DMS 273 treated with DMSO at 0.1 percent for 48 hours (cell line): Measurements from ENCODE around the gene AUTS2.

Source experiments
- DNase-seq: peaks from one replicate; lab custom pipeline; 2025; lab: John Stamatoyannopoulos, UW

Gene AUTS2

GRCh38 chr7:70132852-70133690, 534.8 kb downstream of the AUTS2 start:
- no peak for DNase-seq

DNA sequence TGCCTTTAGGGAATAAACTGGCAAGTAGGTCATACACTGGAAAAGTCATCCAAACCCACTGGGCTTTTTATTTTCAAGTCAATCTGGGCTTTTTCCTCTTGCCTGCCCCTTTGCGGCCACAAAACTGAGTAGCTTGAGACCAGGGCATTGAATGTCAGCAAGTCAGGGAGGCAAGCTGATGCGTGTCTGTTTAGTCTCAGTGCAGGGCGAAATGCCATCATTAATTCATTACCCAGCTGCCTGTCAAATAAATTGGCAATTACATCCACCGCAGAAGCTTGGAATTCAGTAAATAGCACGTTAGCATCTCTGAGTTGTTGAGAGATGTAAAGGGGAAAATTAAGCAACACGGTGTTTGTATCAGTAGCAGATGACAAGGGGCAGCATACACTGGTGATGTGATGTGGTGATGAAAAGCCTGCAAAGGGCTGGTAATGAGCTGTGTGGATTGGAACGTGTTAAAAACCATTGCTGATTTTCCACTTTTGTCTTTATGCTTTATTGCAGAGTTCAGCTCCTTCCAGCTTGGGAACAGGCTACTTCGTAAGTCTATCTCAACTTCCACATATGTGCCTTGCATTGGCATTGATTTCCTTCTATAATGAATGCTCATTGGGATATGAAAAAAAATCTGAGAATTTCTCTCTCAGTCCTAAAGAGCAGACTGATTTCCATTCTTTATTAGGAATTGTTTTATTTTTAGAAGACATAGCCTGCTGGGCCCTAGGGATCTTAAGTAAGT, 535.9 kb downstream of the AUTS2 start:
- peak; percentile 85 for DNase-seq

- DNase-seq, result peak; percentile 77
These were observed 537.4 kb downstream of the AUTS2 start for GRCh38 chr7:70135656-70136055.

DNA sequence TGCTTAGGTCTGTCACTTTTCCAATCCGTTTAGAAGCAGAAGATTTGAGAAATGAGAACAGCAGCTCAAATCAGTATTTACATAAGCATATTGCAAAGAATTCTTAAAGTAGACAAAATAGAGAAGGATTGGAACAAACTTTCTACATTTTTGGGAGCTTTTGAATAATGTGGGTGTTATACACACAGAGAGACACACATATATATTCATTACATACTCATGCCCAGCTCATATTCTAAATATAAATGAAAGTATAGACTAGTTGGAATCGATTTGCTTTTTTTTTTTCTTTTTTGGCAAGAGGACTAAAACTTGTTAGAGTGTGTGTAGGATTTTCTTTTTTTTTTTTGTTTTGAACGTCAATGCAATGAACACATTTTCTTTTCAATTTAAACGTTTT, 538.9 kb downstream of the AUTS2 start:
- DNase-seq, result no peak

DNA sequence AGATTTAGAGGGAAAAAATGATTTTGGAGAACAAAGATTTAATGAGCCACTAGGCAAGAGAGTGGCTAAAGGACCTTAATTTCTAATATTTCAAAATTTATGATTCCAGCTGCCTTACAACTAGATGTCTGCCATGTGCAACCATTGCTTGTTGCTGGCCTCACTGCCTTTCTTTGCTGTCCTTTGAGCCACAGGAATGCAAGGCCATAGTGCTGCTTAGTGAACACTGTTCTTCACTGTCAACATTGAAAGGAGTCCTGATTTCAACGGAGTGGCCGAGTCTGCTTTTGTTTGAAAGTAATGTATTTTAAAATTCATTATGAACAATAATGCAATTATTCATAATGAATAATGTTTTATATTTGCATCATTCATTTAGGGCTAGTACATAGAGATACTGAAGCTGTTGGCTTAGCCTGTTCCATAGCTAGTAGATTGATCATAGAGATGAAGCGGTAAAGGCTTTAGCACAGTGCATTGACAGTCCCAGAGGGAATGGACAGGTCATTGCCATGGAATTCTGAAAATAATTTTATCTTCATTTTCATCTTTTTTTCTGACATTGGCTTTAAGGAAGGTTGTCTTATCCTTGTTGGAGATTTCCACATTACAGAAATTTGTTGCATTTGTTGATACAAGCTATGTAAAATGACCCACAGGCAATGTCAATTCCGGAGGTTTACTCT, 544.1 kb downstream of the AUTS2 start:
- no peak for DNase-seq

DNA sequence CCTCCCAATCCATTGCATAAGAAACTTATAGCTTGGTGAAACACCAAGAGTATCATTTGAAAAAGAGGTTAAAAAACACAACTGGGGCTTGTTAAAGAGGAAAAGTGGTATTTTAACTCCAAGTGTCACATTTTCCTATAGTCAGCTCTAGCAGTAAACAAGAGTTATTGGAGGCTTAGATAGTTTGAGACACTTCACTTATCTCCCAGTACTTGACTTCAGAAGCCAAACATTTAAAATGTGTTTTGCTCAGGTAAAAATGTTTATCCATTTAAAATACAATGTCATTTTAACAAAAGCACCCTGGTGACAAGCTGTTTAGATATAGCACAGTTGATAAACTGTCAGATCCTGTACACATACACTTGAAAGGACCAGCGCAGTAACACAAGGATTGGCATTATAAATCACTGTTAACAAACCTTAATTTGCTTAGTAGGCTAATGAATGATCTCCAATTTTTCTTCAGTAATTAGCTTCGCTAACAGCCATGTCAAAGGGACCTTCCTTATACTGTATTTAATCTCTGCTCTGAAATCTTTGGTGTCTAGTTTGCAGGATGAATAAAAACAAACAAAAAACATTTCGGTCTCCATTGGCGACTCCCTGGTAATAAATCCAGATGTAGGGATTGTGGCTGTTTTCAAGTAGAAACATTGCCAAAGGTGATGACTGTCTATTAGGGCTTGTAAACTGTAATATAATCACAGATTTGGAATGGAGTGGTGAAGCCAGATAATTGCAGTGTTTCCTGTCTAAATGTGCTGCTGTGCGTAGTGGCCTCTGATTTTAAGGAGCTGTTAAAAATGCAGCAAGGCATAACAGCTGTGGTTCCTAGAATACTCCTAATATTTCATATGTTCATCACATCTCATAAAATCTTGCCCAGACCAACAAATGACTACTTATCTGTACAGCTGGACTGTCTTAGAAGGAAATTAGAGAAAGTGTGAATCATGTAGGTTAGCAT, 545.1 kb downstream of the AUTS2 start:
- peak; percentile 33 for DNase-seq

GRCh38 chr7:70148997-70149396, 550.7 kb downstream of the AUTS2 start:
- DNase-seq, result no peak

DNA sequence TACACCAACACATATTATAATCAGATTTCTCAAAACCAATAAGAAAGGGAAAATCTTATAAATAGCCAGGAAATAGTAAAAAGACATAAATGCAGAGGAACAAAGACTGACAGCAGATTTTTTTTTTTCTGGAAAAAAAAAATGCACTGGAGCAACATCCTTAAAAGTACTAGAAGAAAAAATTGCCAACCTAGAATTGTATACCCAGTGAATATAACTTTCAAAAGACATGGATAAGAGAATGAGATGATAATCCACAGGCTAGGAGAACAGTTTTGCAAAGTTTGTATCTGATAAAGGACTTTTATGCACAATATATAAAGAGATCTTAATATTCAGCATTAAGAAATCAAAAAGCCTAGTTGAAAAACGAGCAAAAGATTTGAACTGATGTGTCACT, 554.0 kb downstream of the AUTS2 start:
- no peak for DNase-seq

GRCh38 chr7:70153933-70154332, 555.7 kb downstream of the AUTS2 start:
- DNase-seq, result no peak

DNA sequence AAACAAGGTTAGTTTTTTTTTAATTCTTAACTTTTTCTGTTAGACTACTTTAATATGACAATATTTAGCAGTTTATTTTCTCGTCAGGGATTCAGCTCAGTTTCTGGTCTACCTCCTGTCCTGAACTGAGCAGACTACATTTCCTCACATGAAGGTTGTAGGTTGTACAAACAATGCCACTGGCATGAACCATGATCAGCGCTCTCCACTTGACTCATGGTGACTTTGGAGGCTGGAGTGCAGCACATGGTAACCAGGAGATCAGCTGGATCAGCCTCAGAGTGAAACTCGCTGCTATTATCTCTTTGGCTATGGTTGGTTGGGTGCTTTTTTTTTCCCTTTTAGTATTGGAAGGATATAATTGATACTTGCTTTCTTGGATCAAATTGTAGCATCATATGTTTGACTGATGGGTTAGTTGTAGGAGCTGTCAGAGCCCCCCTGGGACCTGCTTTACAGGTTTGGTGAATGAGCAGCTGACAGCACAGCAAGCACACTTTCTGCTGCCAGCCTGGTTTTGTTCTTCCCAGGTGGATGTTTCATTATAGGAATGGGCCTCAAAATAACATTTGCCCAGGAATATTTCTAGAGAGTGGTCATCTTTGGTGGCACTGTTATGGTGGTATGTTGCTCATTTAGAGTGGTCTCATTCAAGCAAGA, 556.4 kb downstream of the AUTS2 start:
- no peak for DNase-seq

GRCh38 chr7:70156057-70156456, 557.8 kb downstream of the AUTS2 start:
- peak; percentile 60 for DNase-seq

GRCh38 chr7:70159121-70159520, 560.8 kb downstream of the AUTS2 start:
- no peak for DNase-seq

GRCh38 chr7:70165477-70166170, 567.3 kb downstream of the AUTS2 start:
- no peak for DNase-seq

- DNase-seq, result no peak
These were observed 573.2 kb downstream of the AUTS2 start for GRCh38 chr7:70171369-70171920.

DNA sequence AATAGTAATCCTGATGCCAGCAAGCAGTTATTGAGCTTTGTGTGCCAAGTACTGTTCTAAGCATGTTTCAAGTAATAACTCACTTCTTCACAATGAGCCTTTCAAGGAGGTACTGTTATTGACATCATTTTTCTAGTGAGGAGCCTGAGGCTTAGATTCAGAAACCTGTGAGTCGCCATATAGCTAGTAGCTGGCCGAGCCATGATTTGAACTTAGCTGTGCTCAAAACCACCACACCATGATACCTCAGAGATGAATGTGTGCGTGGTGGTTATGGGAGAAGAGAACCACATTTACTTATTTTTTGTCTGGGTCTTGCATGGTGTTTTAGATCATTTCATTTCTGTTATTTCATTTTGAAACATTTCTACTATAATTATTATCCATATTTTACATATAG, 578.9 kb downstream of the AUTS2 start:
- no peak for DNase-seq

DNA sequence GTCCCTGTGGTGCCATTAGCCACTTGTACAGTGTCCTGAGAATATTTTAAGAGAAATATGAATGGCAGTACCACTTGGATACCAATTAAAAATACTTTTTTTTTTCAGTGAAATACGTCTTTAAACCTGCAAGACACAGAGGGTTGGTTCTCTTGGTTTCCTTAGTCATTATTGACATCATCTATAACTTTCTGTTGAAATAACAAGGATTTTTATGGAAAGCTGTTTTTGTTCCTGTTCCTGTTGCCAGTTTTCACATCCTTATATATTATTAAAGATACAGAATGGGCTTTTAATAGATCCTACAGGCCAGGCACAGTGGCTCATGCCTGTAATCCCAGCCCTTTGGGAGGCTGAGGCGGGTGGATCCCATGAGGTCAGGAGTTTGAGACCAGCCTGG, 579.9 kb downstream of the AUTS2 start:
- DNase-seq, result no peak

GRCh38 chr7:70178787-70179186, 580.5 kb downstream of the AUTS2 start:
- no peak for DNase-seq

- no peak for DNase-seq
These were observed 584.2 kb downstream of the AUTS2 start for GRCh38 chr7:70182521-70182920.

GRCh38 chr7:70183278-70183677, 585.0 kb downstream of the AUTS2 start:
- DNase-seq, result no peak
